Measurements from ENCODE around the gene RAD23A.
"Not testable (repeated sequence)": the region's sequence is repeated elsewhere in the genome, so short reads cannot be mapped to it uniquely, and the experiment has no call there.

RAD23A gene

GRCh38 chr19:12938779-12939601, 6.7 kb upstream of the RAD23A start:
- DNase-seq: peak; percentile 33

DNA sequence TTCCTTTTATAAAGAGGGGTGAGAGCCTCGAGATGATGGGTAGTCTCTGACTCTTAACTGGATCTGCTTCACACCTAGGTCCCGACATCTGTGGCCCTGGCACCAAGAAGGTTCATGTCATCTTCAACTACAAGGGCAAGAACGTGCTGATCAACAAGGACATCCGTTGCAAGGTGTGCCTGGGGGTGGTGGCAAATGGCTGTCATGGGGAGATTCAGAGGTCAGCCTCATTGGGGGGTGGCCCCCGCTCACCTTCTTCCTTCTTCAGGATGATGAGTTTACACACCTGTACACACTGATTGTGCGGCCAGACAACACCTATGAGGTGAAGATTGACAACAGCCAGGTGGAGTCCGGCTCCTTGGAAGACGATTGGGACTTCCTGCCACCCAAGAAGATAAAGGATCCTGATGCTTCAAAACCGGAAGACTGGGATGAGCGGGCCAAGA, 5.7 kb upstream of the RAD23A start:
- no peak for DNase-seq

DNA sequence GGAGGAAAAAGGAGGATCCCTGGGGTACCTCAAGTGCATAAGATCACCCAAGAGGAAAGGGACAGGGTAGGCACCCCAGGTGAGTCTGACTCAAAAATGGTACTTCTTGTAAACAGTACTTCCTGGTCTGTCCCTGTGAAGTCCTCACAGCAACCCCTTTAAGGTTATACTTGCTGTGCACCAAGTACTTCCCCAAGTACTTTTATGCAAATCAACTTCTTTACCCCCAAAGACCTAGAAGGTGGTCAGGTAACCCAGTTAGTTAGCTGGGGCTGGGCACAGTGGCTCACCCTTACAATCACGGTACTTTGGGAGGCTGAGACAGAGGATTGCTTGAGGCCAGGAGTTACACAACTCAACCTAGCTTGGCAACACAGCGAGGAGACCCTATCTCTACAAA, 4.8 kb upstream of the RAD23A start:
- no peak for DNase-seq

DNA sequence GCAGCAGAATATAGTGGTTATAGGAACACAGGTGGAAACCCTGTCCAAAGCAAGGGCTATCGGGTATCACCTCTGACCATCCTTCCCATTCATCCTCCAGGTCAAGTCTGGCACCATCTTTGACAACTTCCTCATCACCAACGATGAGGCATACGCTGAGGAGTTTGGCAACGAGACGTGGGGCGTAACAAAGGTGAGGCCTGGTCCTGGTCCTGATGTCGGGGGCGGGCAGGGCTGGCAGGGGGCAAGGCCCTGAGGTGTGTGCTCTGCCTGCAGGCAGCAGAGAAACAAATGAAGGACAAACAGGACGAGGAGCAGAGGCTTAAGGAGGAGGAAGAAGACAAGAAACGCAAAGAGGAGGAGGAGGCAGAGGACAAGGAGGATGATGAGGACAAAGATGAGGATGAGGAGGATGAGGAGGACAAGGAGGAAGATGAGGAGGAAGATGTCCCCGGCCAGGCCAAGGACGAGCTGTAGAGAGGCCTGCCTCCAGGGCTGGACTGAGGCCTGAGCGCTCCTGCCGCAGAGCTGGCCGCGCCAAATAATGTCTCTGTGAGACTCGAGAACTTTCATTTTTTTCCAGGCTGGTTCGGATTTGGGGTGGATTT, 2.1 kb upstream of the RAD23A start:
- DNase-seq: no peak

DNA sequence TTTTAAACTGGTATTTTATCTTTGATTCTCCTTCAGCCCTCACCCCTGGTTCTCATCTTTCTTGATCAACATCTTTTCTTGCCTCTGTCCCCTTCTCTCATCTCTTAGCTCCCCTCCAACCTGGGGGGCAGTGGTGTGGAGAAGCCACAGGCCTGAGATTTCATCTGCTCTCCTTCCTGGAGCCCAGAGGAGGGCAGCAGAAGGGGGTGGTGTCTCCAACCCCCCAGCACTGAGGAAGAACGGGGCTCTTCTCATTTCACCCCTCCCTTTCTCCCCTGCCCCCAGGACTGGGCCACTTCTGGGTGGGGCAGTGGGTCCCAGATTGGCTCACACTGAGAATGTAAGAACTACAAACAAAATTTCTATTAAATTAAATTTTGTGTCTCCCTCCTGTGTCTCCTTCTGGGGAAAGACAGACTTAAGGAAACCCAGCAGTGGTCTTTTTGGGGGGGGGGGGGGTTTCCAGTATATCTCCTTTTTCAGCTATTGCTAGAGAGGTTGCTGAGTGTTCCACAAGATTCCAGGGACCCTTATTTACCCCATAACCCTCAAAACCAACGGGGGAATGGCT, 1.5 kb upstream of the RAD23A start:
- DNase-seq: no peak

DNA sequence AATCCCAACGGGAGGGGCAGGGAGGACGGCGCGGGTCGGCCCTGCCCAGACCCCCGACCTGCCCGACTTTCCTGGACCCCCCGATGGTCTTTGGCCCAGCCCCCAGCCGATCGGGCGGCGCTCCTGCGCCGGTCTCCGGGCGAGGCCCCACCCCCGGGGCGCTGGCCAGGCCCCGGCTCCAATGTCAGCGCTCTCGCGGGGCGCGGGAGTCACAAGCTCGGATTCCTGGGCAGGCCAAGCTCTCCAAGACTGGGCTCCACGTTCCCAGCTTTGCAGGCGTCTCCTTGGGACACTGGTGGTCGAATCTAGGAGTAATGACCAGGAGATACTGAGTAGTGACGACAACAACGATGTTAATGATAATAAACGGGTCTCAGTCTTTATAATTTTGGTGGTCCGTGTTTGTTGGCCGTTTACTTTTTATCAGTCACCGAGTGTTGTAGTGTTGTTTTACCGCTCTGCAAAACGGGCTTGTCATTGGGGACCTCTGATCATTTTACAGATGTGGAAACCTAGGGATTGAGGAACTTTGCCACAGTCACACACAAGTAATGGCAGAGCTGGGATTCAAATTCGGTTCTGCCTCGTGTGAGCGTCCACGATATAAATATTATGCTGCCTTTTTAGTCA, 545 bp downstream of the RAD23A start:
- DNase-seq: peak; percentile 83

GRCh38 chr19:12946731-12947496, 1.3 kb downstream of the RAD23A start:
- DNase-seq: no peak

GRCh38 chr19:12947702-12948611, 2.3 kb downstream of the RAD23A start:
- no peak for DNase-seq

GRCh38 chr19:12948612-12949362, 3.1 kb downstream of the RAD23A start:
- DNase-seq: no peak

DNA sequence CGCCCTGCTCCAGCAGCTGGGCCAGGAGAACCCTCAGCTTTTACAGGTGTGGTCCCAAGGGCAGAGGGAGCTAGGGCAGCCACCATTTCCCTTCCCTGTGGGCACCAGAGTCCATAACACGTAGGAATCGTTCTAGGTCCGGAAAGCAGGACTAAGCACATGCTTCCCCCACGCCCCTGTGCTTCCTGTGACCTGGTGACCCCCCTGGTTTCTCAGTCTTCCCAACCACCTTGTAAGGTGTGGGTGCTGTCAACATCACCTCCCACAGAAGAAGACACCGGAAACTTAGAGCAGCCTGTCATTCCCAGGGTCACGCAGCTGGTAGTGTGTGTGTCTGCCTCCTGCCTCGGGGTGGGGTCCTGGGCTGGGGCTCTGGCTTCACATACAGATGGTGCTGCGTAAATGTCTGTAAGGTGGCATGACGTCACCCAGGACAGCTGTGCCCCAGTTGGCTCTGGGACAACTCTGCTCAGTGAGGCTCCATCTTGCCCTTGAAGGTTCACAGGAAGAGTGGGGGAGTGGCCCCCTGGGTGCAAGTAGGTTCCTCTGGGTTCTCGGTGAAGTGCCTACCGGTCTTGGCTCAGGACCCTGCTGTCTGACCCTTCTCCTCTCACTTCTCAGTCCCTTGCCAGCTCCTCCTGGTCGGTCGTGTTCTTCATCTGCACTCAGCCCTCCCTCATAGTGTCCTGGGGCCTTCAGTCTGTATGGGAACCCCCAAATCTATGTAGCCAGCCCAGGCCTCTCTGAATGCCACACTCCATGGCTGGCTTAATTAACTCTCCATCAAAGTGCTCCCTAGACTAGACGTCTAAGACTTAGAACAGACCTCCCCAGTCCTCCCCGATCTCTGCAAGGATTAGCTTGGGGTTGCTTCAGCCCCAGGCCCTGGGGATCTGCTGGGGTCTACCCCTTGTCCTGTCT, 4.0 kb downstream of the RAD23A start:
- DNase-seq: no peak

DNA sequence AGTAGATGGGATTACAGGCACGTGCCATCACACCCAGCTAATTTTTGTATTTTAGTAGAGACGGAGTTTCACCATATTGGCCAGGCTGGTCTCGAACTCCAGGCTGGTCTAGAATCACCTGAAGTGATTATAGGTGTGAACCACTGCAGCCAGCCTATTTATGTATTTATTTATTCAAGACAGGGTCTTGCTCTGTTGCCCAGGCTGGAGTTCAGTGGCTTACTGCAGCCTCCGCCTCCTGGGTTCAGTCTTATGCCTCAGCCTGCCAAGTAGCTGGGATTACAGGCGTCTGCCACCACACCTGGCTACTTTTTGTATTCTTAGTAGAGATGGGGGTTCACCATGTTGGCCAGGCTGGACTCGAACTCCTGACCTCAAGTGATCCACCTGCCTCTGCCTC, 6.4 kb downstream of the RAD23A start:
- not testable (repeated sequence) for DNase-seq

- DNase-seq: peak; percentile 81
These were observed 7.0 kb downstream of the RAD23A start for GRCh38 chr19:12952488-12953137.

DNA sequence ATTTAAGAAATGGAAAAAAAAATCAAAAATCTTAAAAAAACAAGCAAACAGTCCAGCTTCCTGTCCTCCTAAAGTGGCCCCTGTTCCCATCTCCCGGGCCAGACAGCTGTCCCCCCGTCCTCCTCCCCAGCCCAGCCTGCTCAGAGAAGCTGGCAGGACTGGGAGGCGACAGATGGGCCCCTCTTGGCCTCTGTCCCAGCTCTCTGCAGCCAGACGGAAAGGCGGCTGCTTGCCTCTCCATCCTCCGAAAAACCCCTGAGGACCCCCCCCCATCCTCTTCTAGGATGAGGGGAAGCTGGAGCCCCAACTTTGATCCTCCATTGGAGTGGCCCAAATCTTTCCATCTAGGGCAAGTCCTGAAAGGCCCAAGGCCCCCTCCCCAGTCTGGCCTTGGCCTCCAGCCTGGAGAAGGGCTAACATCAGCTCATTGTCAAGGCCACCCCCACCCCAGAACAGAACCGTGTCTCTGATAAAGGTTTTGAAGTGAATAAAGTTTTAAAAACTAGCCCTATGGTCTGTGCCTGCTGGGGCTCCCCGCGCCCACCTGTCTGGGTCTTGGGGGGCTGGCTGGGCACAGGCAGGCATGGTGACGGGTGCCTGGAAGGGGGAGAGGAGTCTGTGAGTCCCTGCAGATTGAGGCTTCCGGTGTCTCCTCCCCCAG, 7.6 kb downstream of the RAD23A start:
- DNase-seq: peak; percentile 49

DNA sequence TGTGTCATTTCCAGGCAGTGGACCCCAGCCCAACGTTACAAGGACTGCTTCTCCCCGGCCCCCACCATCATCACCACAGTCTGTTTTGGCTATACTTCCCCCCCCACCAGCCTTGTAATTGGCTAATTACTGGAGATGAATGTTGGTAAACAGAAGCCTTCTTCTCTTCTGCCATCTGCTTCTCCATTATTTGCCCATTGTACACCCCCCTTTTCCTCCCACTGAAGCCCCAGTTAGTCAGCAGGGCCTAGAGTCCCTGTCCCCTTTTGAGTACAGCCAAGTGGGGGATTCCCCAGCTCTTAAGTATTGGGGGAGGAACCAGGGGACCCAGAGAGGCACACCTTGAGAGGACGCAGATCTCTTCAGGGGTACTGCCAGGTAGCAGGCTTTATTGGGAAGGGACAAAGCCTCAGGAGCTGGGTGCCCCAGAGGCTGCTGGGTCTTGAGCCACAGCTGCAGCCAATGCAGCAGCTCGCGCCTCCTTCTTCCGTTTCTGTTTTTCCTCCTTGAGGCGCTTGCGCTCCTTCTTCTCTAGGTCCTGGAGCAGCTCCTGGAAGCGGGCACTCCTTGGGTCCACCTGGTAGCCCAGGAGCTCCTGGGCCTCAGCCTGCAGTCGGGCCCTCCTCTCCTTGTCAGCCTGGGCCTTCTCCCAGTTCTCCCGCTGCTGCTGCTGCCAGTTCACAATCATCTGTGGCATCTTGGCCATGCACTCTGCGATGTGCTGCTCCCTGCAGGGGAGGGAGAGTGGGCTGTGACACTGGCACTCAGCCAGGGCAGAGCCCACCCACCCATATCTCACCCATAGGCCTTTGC, 8.3 kb downstream of the RAD23A start:
- no peak for DNase-seq

DNA sequence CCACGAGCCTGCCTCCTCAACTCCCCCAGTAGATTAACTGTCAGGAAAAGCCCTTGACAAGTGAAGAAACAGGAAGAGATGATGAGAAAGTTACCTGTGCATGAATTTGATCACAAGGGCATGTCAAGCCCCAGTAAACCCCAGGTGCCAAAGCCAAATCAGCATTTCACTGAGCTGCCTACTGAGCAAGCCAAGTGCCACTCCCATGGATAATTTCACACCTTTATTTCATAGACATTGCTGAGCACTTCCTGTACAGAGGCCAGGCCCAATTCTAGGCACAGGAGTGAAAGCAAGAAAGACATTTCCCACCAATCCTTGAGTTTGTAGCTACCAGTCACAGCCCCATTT, 8.9 kb downstream of the RAD23A start:
- DNase-seq: no peak

DNA sequence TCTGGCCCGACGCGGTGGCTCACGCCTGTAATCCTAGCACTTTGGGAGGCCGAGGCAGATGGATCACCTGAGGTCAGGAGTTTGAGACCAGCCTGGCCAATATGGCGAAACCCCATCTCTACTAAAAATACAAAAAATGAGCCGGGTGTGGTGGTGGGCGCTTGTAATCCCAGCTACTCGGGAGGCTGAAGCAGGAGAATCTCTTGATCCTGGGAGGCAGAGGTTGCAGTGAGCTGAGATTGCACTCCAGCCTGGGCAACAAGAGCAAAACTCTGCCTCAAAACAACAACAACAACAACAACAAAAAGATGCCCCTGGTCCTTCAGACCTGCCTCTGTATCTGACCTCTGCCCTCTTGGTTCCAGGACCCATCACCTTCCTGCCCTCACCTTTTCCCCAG, 9.9 kb downstream of the RAD23A start:
- DNase-seq: not testable (repeated sequence)

- DNase-seq: no peak
These were observed 10.3 kb downstream of the RAD23A start for GRCh38 chr19:12955996-12956395.
